PFSK-1 (cell line): ENCODE data around the gene ATP6V1G2.

Experiments used
- POLR2AphosphoS5 ChIP-seq: IDR thresholded peaks from 2 replicates; pipeline ENCODE4 v1.6.1; 2012; ENCODE audit warnings: low read depth, mild to moderate bottlenecking, control low read depth, low read length, moderate library complexity
- REST ChIP-seq, 2 experiments: IDR thresholded peaks; 2 replicates each; pipeline versions ENCODE4 v1.6.1 to v1.8.0; 2011 to 2012; ENCODE audit warnings: low read depth in 2 of 2, low read length in 2 of 2, control low read depth in 1 of 2, inconsistent platforms in 1 of 2, mild to moderate bottlenecking in 1 of 2, moderate library complexity in 1 of 2; ENCODE audit not compliant: insufficient read depth in 1 of 2
- TAF1 ChIP-seq: IDR thresholded peaks from 2 replicates; pipeline ENCODE4 v1.6.1; 2012; ENCODE audit warnings: low read length, control low read depth, borderline replicate concordance; ENCODE audit not compliant: insufficient read depth

- TF ChIP-seq POLR2AphosphoS5 (no peak), REST (IDR thresholded peaks at IDR 0.05; ENCODE audit: insufficient read depth in 1 of 2, low read depth in 2 of 2, low read length in 2 of 2) (0 out of 4 replicates have a peak, but pooled peaks of 1 of the 2 experiments have one; percentile 7), TAF1 (no peak)
Measured at GRCh38 chr6:31546339-31546957, at the start of gene ATP6V1G2.
